Measurements from ENCODE around the gene ABCA3. TPM values are rescaled to one million over a fixed set of nuclear protein-coding genes. Genes with fewer than 3 reads are reported as not detected.
A peak's percentile ranks its signal among the peaks of the same experiment; 100 is the strongest.

ABCA3 gene
- total and polyA plus RNA-seq, 2 of the 8 experiments (the other 6 are each of a cell fraction or from before 2014, with no cell fraction given), result 5.7 to 7.9 TPM

DNA sequence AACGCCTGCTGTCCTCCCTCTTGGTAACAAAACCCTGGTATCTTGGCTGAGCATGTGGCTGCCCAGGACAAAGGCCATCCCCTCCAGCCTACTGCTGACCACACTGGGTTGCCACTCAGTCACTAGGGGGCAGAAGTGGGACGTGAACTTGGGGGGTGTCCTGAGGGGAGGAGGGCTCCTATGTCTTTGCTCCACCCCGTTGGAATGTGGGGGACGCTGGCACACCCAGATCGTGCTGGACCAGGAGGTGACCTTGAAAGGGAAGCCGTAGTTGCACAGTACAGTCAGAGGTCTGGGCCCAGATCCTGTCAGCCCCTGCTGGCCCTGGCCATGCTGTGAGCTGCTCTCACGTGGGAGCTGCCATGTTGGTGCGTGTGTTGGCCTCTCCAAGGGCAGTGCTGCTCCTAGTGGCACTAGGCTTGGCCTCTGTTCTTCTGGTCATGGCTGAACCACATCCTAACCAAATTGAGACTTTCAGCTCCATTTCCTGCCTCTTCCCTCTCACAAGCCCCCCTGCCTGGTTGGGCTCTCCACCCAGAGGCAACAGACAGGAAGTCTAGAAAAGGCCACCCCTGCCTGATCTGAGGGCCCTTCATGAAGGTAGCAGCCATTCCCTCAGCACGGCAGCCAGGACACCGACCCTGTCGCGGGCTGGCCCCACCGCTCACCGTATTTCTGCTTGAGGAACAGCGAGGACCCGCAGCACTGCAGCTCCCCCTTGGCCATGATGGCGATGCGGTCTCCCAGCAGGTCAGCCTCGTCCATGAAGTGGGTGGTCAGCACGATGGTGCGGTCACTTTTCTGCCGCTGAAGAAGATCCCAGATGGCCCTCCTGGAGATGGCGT, 43.6 kb downstream of the ABCA3 start:
- peak overlapping the region; percentile 55 for H3K4ac ChIP-seq (replicated peaks; ENCODE audit: insufficient read length, low read depth, low read length)
- H2AFZ ChIP-seq (ENCODE audit: low read length), result peak overlapping the region; percentile 48; the same call in 1 of the 2 replicates
- ChIA-PET POLR2A (ENCODE audit: partially characterized antibody) (interaction anchor here (0.9 to 1.8 kb wide), 4 partner anchors 10 to 224 kb away, joined by 3 to 7 read pairs (median 5); no protein-coding TSS in a partner anchor), CTCF (ENCODE audit: partially characterized antibody) (interaction anchor here (0.7 to 3.4 kb wide), 22 partner anchors 8 to 208 kb away, joined by 3 to 16 read pairs (median 3); no protein-coding TSS in a partner anchor)
- H4K91ac ChIP-seq (replicated peaks; ENCODE audit: insufficient read length, low read length), result peak overlapping the region; percentile 63
- no peak overlapping the region for H3K4me3 ChIP-seq (ENCODE audit: extremely low read depth in 1 of 4, insufficient read depth in 2 of 4, low read depth in 3 of 4, low read length in 4 of 4)
- no peak overlapping the region for H4K5ac ChIP-seq (ENCODE audit: insufficient read length, low read depth, low read length)
- peak overlapping the region; percentile 92; the same call in 1 of the 2 replicates for H2BK12ac ChIP-seq (ENCODE audit: low read depth, low read length)
- H3K79me2 ChIP-seq (ENCODE audit: control insufficient read depth in 1 of 2, insufficient read depth in 2 of 2, low read length in 2 of 2), result no peaks in the 10 kb centered on the region
- H2BK20ac ChIP-seq (ENCODE audit: low read length), result peak overlapping the region; percentile 80; the same call in 1 of the 2 replicates
- peak overlapping the region; percentile 87 for H3K18ac ChIP-seq (ENCODE audit: extremely low read depth, low read length)
- no peak overlapping the region for H3K56ac ChIP-seq (replicated peaks; ENCODE audit: insufficient read length, low read depth, low read length)
- H3K4me1 ChIP-seq (replicated peaks in 1 of 4; ENCODE audit: control insufficient read depth in 3 of 4, insufficient read depth in 4 of 4, low read length in 3 of 4), result peaks cover 0 to 4% (median 1%) of the 10 kb centered on the region in 4 experiments; a peak in 3 of 7 replicates
- no peak overlapping the region for H3K9ac ChIP-seq (replicated peaks in 1 of 4; ENCODE audit: extremely low read depth in 1 of 4, low read depth in 3 of 4, low read length in 3 of 4)
- no peaks in the 10 kb centered on the region for H4K20me1 ChIP-seq (replicated peaks in 1 of 2; ENCODE audit: control insufficient read depth in 1 of 2, insufficient read depth in 2 of 2, low read length in 2 of 2)
- peak overlapping the region; percentile 81; the same call in 1 of the 2 replicates for H2BK5ac ChIP-seq (ENCODE audit: low read depth, low read length)
- no peaks in the 10 kb centered on the region for H3K9me3 ChIP-seq (ENCODE audit: insufficient read depth in 2 of 2, low read depth in 1 of 2, low read length in 1 of 2)
- H3K27ac ChIP-seq (ENCODE audit: low read depth, low read length), result no peak overlapping the region
- DNase-seq (ENCODE audit: low read depth in 1 of 2, low spot score in 2 of 2) (peak; percentile 38 to 71), FAIRE-seq (no peak)
- no peak overlapping the region for H3K23ac ChIP-seq (ENCODE audit: insufficient read length)
- no peaks in the 10 kb centered on the region for H3K27me3 ChIP-seq (replicated peaks in 1 of 4; ENCODE audit: control insufficient read depth in 3 of 4, extremely low read depth in 1 of 4, insufficient read depth in 3 of 4, low read length in 3 of 4)
- no peak overlapping the region for H2BK120ac ChIP-seq (replicated peaks; ENCODE audit: low read depth, low read length)
- H2AK5ac ChIP-seq (ENCODE audit: low read depth, low read length), result peak overlapping the region; percentile 20; the same call in 1 of the 2 replicates
- H3K4me2 ChIP-seq (ENCODE audit: insufficient read depth in 1 of 2, low read depth in 2 of 2, low read length in 2 of 2), result no peak overlapping the region
- 0 out of 2 replicates have a peak overlapping the region, but pooled peaks have one; percentile 61 for H2BK15ac ChIP-seq (ENCODE audit: low read length)
- 90% methylated on average over 23 of the region's 23 CpGs; no CpG with 5 or more reads in 1 of the 2 experiments for WGBS, 2 experiments (ENCODE audit: extremely low coverage in 1 of 2, insufficient coverage in 1 of 2, insufficient read length in 1 of 2, insufficient replicate concordance in 2 of 2, low coverage in 1 of 2, low lambda C conversion rate in 2 of 2, missing lambda C conversion rate in 1 of 2)
- H3K14ac ChIP-seq (ENCODE audit: insufficient read length), result no peak overlapping the region
- no peaks in the 10 kb centered on the region for H3K79me1 ChIP-seq (ENCODE audit: low read depth, low read length)
- H3K36me3 ChIP-seq (ENCODE audit: control insufficient read depth in 2 of 4, insufficient read depth in 4 of 4, low read length in 3 of 4), result no peaks in the 10 kb centered on the region; a peak in 1 of 8 replicates
- peak overlapping the region; percentile 85; the same call in 1 of the 2 replicates for H4K8ac ChIP-seq (ENCODE audit: extremely low read depth, insufficient read depth, low read length)
- no peaks in the 10 kb centered on the region for H3K23me2 ChIP-seq (ENCODE audit: low read depth, low read length)
- TF ChIP-seq POLR2A (IDR thresholded peaks at IDR 0.05; ENCODE audit: control extremely low read depth in 1 of 2, low read depth in 2 of 2, low read length in 2 of 2) (no peak), EGR1 (IDR thresholded peaks at IDR 0.05; ENCODE audit: borderline replicate concordance, low read depth, low read length) (no peak), BACH1 (IDR thresholded peaks at IDR 0.05; ENCODE audit: low read length) (no peak), TAF7 (optimal IDR thresholded peaks at IDR 0.05; ENCODE audit: borderline replicate concordance, low read depth, low read length) (no peak), GTF2F1 (IDR thresholded peaks at IDR 0.05; ENCODE audit: borderline replicate concordance, low read depth, low read length) (no peak), RNF2 (IDR thresholded peaks at IDR 0.05; ENCODE audit: borderline replicate concordance, low read depth, low read length, missing control alignments, poor library complexity, severe bottlenecking) (no peak), SIRT6 (IDR thresholded peaks at IDR 0.05; ENCODE audit: low read length) (no peak), TEAD4 (IDR thresholded peaks at IDR 0.05; ENCODE audit: low read depth, low read length) (peak; percentile 76)
- TF ChIP-seq, protein P1, sequence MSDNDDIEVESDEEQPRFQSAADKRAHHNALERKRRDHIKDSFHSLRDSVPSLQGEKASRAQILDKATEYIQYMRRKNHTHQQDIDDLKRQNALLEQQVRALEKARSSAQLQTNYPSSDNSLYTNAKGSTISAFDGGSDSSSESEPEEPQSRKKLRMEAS (IDR thresholded peaks at IDR 0.05), result peak; percentile 85

Data from H1 (cell line).